ENCODE results near the gene NGEF. TPM values are rescaled to one million over a fixed set of nuclear protein-coding genes. Genes with fewer than 3 reads are reported as not detected.

Gene NGEF
- total and polyA plus RNA-seq, 10 of the 15 experiments (the other 5 are each of a cell fraction or from before 2014, with no cell fraction given): 0.12 TPM; not detected in 9

- no peaks in the 10 kb centered on the region; a peak in 1 of 4 replicates for H3K27me3 ChIP-seq (replicated peaks in 1 of 2; ENCODE audit: control insufficient read depth in 2 of 2, insufficient read depth in 2 of 2, low read length in 1 of 2)
- 71% methylated on average over 14 of the region's 14 CpGs for WGBS (ENCODE audit: insufficient coverage, insufficient replicate concordance, low lambda C conversion rate, missing lambda C conversion rate)
- no peaks in the 10 kb centered on the region for H3K4me1 ChIP-seq (ENCODE audit: control insufficient read depth, insufficient read depth, low read length)
- ATAC-seq: no peak
- FAIRE-seq: no peak
- in situ Hi-C loops (cut with MboI): no loop called here
- no peaks in the 10 kb centered on the region; a peak in 1 of 4 replicates for H3K36me3 ChIP-seq (ENCODE audit: control insufficient read depth in 2 of 2, insufficient read depth in 2 of 2, low read length in 1 of 2)
- BruUV-seq (replicated peaks): no TSS peak
- ChIA-PET CTCF (no interaction called here), SMC1A (ENCODE audit: uncharacterized antibody, unreplicated experiment) (interaction anchor here (1.0 kb wide), 1 partner anchor 156 kb away, joined by 4 read pairs; no protein-coding TSS in a partner anchor), POLR2A (no interaction called here), RAD21 (ENCODE audit: unreplicated experiment) (no interaction called here)
- H3K27ac ChIP-seq (ENCODE audit: control insufficient read depth, insufficient read depth): no peak overlapping the region
- no peak overlapping the region for H3K4me2 ChIP-seq (ENCODE audit: control insufficient read depth, insufficient read depth)
- intact Hi-C loops (cut with micrococcal nuclease; ENCODE audit: unreplicated experiment): no loop called here
- no peak overlapping the region for H3K9ac ChIP-seq (ENCODE audit: control insufficient read depth, insufficient read depth, low read length)
- H4K20me1 ChIP-seq (ENCODE audit: control insufficient read depth, insufficient read depth): no peaks in the 10 kb centered on the region
- DNase-seq (ENCODE audit: low read depth, low spot score): no peak
- no peaks in the 10 kb centered on the region for H3K9me3 ChIP-seq (replicated peaks; ENCODE audit: control insufficient read depth, insufficient read depth, low read length)
- TF ChIP-seq CBX5 (IDR thresholded peaks at IDR 0.05; ENCODE audit: low read depth): no peak
- no peak for TF ChIP-seq ZNF622 (IDR thresholded peaks at IDR 0.05)
- no peak for TF ChIP-seq RB1 (IDR thresholded peaks at IDR 0.05; ENCODE audit: borderline replicate concordance)
- TF ChIP-seq PML (IDR thresholded peaks at IDR 0.05; ENCODE audit: low read length): no peak
- no peak for TF ChIP-seq SRF (IDR thresholded peaks at IDR 0.05; ENCODE audit: low read depth in 2 of 2, low read length in 2 of 2)
- H3K79me2 ChIP-seq (ENCODE audit: control insufficient read depth, insufficient read depth, low read length): no peaks in the 10 kb centered on the region
- H3K4me3 ChIP-seq: no peak overlapping the region
- no peak overlapping the region for H2AFZ ChIP-seq (ENCODE audit: control insufficient read depth, low read depth, low read length)
These were observed 139.7 kb downstream of the NGEF start for GRCh38 chr2:232873292-232873908.

- ChIA-PET SMC1A (ENCODE audit: uncharacterized antibody, unreplicated experiment) (no interaction called here), RAD21 (ENCODE audit: unreplicated experiment) (no interaction called here), POLR2A (no interaction called here), CTCF (no interaction called here)
- H4K20me1 ChIP-seq (ENCODE audit: control insufficient read depth, insufficient read depth): no peaks in the 10 kb centered on the region
- no peaks in the 10 kb centered on the region for H3K36me3 ChIP-seq (ENCODE audit: control insufficient read depth in 2 of 2, insufficient read depth in 2 of 2, low read length in 1 of 2)
- H3K4me3 ChIP-seq: no peak overlapping the region
- no TSS peak for BruUV-seq (replicated peaks)
- H3K4me1 ChIP-seq (ENCODE audit: control insufficient read depth, insufficient read depth, low read length): no peaks in the 10 kb centered on the region
- H3K27me3 ChIP-seq (replicated peaks in 1 of 2; ENCODE audit: control insufficient read depth in 2 of 2, insufficient read depth in 2 of 2, low read length in 1 of 2): no peaks in the 10 kb centered on the region; a peak in 1 of 4 replicates
- H2AFZ ChIP-seq (ENCODE audit: control insufficient read depth, low read depth, low read length): no peak overlapping the region
- H3K9me3 ChIP-seq (replicated peaks; ENCODE audit: control insufficient read depth, insufficient read depth, low read length): no peaks in the 10 kb centered on the region
- H3K79me2 ChIP-seq (ENCODE audit: control insufficient read depth, insufficient read depth, low read length): no peaks in the 10 kb centered on the region
- no peak for DNase-seq (ENCODE audit: low read depth, low spot score)
- no peak overlapping the region for H3K9ac ChIP-seq (ENCODE audit: control insufficient read depth, insufficient read depth, low read length)
- no peak overlapping the region for H3K4me2 ChIP-seq (ENCODE audit: control insufficient read depth, insufficient read depth)
- in situ Hi-C loops (cut with MboI) (no loop called here), intact Hi-C loops (cut with micrococcal nuclease; ENCODE audit: unreplicated experiment) (no loop called here)
- no peak for FAIRE-seq
- WGBS (ENCODE audit: insufficient coverage, insufficient replicate concordance, low lambda C conversion rate, missing lambda C conversion rate): 71% methylated on average over 9 of the region's 9 CpGs
- no peak overlapping the region for H3K27ac ChIP-seq (ENCODE audit: control insufficient read depth, insufficient read depth)
- no peak for ATAC-seq
- TF ChIP-seq KLF5 (IDR thresholded peaks at IDR 0.05; ENCODE audit: partially characterized antibody) (no peak), ZBED1 (IDR thresholded peaks at IDR 0.05; ENCODE audit: borderline replicate concordance) (no peak), SIX5 (IDR thresholded peaks at IDR 0.05; ENCODE audit: low read depth, low read length, severe bottlenecking) (no peak), BRCA1 (IDR thresholded peaks at IDR 0.05; ENCODE audit: low read depth, low read length) (no peak), ETV6 (conservative IDR thresholded peaks at IDR 0.05 in 1 of 2, IDR thresholded peaks at IDR 0.05 in 1 of 2; ENCODE audit: borderline replicate concordance in 1 of 2, low read depth in 1 of 2) (no peak), KDM1A (IDR thresholded peaks at IDR 0.05; ENCODE audit: borderline replicate concordance) (no peak), MTA2 (IDR thresholded peaks at IDR 0.05; ENCODE audit: low read depth) (no peak), HDAC2 (IDR thresholded peaks at IDR 0.05) (no peak)
- TF ChIP-seq, protein P1, sequence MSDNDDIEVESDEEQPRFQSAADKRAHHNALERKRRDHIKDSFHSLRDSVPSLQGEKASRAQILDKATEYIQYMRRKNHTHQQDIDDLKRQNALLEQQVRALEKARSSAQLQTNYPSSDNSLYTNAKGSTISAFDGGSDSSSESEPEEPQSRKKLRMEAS (IDR thresholded peaks at IDR 0.05; ENCODE audit: low read depth, low read length): no peak
- TF ChIP-seq, protein P2, sequence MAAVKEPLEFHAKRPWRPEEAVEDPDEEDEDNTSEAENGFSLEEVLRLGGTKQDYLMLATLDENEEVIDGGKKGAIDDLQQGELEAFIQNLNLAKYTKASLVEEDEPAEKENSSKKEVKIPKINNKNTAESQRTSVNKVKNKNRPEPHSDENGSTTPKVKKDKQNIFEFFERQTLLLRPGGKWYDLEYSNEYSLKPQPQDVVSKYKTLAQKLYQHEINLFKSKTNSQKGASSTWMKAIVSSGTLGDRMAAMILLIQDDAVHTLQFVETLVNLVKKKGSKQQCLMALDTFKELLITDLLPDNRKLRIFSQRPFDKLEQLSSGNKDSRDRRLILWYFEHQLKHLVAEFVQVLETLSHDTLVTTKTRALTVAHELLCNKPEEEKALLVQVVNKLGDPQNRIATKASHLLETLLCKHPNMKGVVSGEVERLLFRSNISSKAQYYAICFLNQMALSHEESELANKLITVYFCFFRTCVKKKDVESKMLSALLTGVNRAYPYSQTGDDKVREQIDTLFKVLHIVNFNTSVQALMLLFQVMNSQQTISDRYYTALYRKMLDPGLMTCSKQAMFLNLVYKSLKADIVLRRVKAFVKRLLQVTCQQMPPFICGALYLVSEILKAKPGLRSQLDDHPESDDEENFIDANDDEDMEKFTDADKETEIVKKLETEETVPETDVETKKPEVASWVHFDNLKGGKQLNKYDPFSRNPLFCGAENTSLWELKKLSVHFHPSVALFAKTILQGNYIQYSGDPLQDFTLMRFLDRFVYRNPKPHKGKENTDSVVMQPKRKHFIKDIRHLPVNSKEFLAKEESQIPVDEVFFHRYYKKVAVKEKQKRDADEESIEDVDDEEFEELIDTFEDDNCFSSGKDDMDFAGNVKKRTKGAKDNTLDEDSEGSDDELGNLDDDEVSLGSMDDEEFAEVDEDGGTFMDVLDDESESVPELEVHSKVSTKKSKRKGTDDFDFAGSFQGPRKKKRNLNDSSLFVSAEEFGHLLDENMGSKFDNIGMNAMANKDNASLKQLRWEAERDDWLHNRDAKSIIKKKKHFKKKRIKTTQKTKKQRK (IDR thresholded peaks at IDR 0.05; ENCODE audit: low read depth, low read length): no peak
These were observed 140.2 kb downstream of the NGEF start for GRCh38 chr2:232872826-232873225.
